Upper lobe of right lung (tissue), 1 donor: Measurements from ENCODE around the gene KRTAP29-1. TPM values are rescaled to one million over a fixed set of nuclear protein-coding genes. Genes with fewer than 3 reads are reported as not detected.
"Not testable (repeated sequence)": the region's sequence is repeated elsewhere in the genome, so short reads cannot be mapped to it uniquely, and the experiment has no call there.

ENCODE experiments used
- ATAC-seq: fragments of 200-7000 bp; cut with Tn5 transposase; one replicate; pipeline ENCODE4 v1.9.1; 2020; ENCODE audit warnings: mild to moderate bottlenecking, moderate library complexity
- DNase-seq: peaks from one replicate; pipeline ENCODE4 v3.0.0-alpha.2; 2020
- H3K27ac ChIP-seq: fragments of 200-600 bp; one replicate; pipeline ENCODE4 v1.8.0; 2022
- H3K27me3 ChIP-seq: fragments of 200-600 bp; one replicate; pipeline ENCODE4 v1.8.0; 2022; ENCODE audit warnings: mild to moderate bottlenecking
- H3K36me3 ChIP-seq: fragments of 200-600 bp; one replicate; pipeline ENCODE4 v1.8.0; 2022
- H3K4me1 ChIP-seq: fragments of 200-600 bp; one replicate; pipeline ENCODE4 v1.8.0; 2022
- H3K4me3 ChIP-seq: fragments of 200-600 bp; one replicate; pipeline ENCODE4 v1.8.0; 2022; ENCODE audit warnings: mild to moderate bottlenecking
- H3K9me3 ChIP-seq: fragments of 200-600 bp; one replicate; pipeline ENCODE4 v1.8.0; 2022
- intact Hi-C: fragments of 100-400 bp; cut with DNase I; formaldehyde crosslinking; loops from one replicate; pipeline ENCODE4 v1.11.0; 2022
- total RNA-seq: library from RNA; stranded (reverse); fragmentation: NEBNext Ultra II Directional; extraction: Animal tissue kit (Norgen Biotek cat#: 25700); gene quantifications from one replicate; pipeline ENCODE4 v1.2.1, GENCODE V29; 2021
- TF ChIP-seq, protein P1 (sequence below): fragments of 200-600 bp; IDR thresholded peaks from one replicate; pipeline ENCODE4 v1.8.0; 2022; ENCODE audit warnings: antibody characterized with exemption
- donor health status: DM: no; HTN: yes; CAD: no; lungs with severe emphysema.

Gene KRTAP29-1
- total RNA-seq, 1 donor from 2014 or later: not detected

DNA sequence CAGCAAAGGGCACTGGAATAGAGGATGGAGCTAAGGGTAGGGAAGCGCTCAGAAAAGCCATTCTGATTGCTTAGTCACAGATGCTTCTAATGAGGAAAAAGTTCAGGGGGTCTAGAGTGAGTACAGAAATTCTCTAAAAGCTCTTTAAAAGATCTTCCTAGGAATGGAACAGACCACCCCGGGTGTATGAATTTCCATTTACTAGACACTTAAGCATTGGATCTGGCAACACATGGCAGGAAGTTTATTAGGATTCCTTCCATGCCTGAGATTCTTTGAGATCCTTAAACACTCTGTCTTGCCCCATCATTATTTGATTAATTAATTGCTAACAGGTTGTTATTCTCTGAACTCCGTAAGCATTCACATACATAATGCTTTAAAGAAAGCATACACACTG lies 18.6 kb downstream of the KRTAP29-1 start:
- ATAC-seq (no peak), DNase-seq (no peak)
- intact Hi-C loops: no loop called here
- no peaks in the 10 kb centered on the region for H3K27me3 ChIP-seq
- TF ChIP-seq, protein P1, sequence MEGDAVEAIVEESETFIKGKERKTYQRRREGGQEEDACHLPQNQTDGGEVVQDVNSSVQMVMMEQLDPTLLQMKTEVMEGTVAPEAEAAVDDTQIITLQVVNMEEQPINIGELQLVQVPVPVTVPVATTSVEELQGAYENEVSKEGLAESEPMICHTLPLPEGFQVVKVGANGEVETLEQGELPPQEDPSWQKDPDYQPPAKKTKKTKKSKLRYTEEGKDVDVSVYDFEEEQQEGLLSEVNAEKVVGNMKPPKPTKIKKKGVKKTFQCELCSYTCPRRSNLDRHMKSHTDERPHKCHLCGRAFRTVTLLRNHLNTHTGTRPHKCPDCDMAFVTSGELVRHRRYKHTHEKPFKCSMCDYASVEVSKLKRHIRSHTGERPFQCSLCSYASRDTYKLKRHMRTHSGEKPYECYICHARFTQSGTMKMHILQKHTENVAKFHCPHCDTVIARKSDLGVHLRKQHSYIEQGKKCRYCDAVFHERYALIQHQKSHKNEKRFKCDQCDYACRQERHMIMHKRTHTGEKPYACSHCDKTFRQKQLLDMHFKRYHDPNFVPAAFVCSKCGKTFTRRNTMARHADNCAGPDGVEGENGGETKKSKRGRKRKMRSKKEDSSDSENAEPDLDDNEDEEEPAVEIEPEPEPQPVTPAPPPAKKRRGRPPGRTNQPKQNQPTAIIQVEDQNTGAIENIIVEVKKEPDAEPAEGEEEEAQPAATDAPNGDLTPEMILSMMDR: no peak
- no peak overlapping the region for H3K4me3 ChIP-seq
- no peaks in the 10 kb centered on the region for H3K36me3 ChIP-seq
- no peak overlapping the region for H3K27ac ChIP-seq
- no peaks in the 10 kb centered on the region for H3K4me1 ChIP-seq
- no peaks in the 10 kb centered on the region for H3K9me3 ChIP-seq

DNA sequence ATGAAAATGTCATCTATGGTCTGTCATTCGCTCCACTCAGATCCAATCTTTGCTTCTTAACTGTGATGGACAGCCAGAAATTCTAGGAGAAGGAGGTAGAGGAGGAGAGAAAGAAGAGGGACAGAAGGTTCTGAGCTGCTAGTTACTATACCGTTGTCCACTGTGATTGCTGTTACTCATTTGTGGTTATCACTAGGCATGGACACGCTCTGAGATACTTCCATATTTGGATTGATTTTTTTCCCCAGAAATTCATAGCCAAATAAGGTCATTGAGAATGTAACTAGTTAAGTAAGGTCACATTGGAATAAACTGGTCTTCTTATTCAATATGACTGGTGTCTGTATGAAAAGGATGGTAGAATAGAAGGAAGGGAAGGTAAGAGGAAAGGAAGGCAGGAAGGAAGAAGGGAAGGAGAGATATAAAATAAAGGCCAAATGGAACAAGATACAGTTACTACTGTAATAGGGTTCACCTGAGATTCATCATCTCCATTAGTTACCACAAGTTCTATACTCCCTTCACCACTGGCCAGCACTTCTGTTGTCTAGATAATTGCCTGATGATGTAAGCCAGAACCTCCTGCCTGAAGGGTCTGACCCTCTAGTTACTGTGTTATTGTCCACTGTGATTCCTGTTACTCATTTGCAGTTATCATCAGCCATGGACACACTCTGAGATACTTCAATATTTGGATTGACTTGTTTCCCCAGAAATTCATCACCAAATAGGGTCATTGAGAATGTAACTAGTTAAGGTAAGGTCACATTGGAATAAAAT lies 24.3 kb downstream of the KRTAP29-1 start:
- ATAC-seq: no peak
- TF ChIP-seq, protein P1: no peak
- Histone ChIP-seq H3K36me3 (no peaks in the 10 kb centered on the region), H3K27ac (no peak overlapping the region), H3K9me3 (no peaks in the 10 kb centered on the region), H3K4me3 (no peak overlapping the region), H3K4me1 (no peaks in the 10 kb centered on the region), H3K27me3 (peaks cover 8% of the 10 kb centered on the region)
- intact Hi-C loops: no loop called here
- no peak for DNase-seq

DNA sequence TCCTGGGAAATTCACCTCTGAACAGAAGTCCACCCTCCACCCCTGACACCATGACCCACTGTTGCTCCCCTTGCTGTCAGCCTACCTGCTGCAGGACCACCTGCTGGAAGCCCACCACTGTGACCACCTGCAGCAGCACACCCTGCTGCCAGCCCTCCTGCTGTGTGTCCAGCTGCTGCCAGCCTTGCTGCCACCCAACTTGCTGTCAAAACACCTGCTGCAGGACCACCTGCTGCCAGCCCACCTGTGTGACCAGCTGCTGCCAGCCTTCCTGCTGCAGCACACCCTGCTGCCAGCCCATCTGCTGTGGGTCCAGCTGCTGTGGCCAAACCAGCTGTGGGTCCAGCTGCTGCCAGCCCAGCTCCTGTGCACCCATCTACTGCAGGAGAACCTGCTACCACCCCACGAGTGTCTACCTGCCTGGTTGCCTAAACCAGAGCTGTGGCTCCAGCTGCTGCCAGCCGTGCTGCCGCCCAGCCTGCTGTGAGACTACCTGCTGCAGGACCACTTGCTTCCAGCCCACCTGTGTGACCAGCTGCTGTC lies 26.9 kb downstream of the KRTAP29-1 start, which contains the start of gene KRTAP9-7:
Gene KRTAP9-7 (plus strand): TSS at position 51 of the 543 bp plus-strand sequence. CDS start 0 bp downstream, at position 51.
- H3K4me3 ChIP-seq, H3K9me3 ChIP-seq, ATAC-seq, H3K36me3 ChIP-seq, DNase-seq, H3K4me1 ChIP-seq, intact Hi-C loops, H3K27ac ChIP-seq, H3K27me3 ChIP-seq: not testable (repeated sequence)

DNA sequence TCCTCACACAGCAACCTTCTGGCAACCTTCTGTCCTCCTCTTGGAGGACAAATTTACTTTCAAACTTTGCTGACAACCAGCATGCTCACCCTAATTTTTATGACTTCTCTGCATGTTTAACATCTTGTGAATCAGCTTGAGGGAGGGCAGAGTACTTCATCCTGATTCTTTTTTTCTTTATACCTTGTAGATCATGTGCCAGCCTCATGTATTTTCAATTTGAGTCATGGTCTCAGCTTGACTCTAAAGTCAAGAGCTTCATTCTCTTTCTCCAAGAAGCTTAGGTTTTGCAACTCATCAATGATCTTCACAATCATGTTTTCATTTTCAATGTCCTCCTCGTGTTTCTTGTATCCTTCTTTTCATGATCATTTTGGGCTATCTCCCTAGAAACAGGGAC lies 30.8 kb downstream of the KRTAP29-1 start:
- H3K9me3 ChIP-seq: no peaks in the 10 kb centered on the region
- TF ChIP-seq, protein P1: no peak
- no peaks in the 10 kb centered on the region for H3K36me3 ChIP-seq
- intact Hi-C loops: no loop called here
- H3K4me1 ChIP-seq: no peaks in the 10 kb centered on the region
- no peak overlapping the region for H3K4me3 ChIP-seq
- no peak for ATAC-seq
- no peak for DNase-seq
- H3K27me3 ChIP-seq: no peaks in the 10 kb centered on the region
- no peak overlapping the region for H3K27ac ChIP-seq

DNA sequence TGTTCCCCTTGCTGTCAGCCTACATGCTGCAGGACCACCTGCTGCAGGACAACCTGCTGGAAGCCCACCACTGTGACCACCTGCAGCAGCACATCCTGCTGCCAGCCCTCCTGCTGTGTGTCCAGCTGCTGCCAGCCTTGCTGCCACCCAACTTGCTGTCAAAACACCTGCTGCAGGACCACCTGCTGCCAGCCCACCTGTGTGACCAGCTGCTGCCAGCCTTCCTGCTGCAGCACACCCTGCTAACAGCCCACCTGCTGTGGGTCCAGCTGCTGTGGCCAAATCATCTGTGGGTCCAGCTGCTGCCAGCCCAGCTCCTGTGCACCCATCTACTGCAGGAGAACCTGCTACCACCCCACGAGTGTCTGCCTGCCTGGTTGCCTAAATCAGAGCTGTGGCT lies 31.3 kb downstream of the KRTAP29-1 start:
- H3K27ac ChIP-seq, intact Hi-C loops, H3K27me3 ChIP-seq, H3K9me3 ChIP-seq, H3K36me3 ChIP-seq, H3K4me3 ChIP-seq, H3K4me1 ChIP-seq, ATAC-seq, DNase-seq: not testable (repeated sequence)

DNA sequence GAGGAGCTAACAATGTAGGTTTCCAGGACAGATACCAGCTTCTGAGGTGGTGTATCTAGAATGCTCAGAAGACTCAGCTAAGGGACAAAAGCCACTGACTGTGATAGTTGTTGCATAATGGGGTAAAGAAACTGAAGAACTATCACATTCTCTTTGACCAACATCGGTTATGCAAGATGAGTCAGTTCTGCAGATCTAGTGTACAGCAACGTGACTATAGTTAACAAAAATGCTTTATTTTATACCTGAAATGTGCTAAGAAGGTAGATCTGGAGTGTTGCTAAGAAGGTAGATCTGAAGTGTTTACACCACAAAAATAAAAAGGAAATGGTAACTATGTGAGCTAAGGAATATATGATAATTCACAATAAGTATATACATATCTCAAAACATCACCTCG lies 34.9 kb downstream of the KRTAP29-1 start:
- ATAC-seq (no peak), DNase-seq (no peak)
- H3K36me3 ChIP-seq: no peaks in the 10 kb centered on the region
- TF ChIP-seq, protein P1: no peak
- intact Hi-C loops: no loop called here
- no peaks in the 10 kb centered on the region for H3K9me3 ChIP-seq
- H3K27ac ChIP-seq: no peak overlapping the region
- H3K27me3 ChIP-seq: no peaks in the 10 kb centered on the region
- H3K4me1 ChIP-seq: no peaks in the 10 kb centered on the region
- H3K4me3 ChIP-seq: no peak overlapping the region
